Tibial nerve (tissue), 3 donors: ENCODE results near the gene SEMA6A.

ENCODE experiments used
- POLR2A ChIP-seq, 2 donors: fragments of 450-650 bp; IDR thresholded peaks; one replicate each; pipeline ENCODE4 v1.6.1; 2017; ENCODE audit warnings: antibody characterized with exemption in 2 of 2, mild to moderate bottlenecking in 2 of 2, moderate library complexity in 2 of 2
- TF ChIP-seq, protein P1 (sequence below), 5 experiments: fragments of 200-600 bp in 3 of 5; fragments of 450-650 bp in 2 of 5; sonication (generic) in 3 of 5; IDR thresholded peaks; one replicate each; pipeline ENCODE4 v1.5.1; 2016 to 2019; ENCODE audit warnings: antibody characterized with exemption in 5 of 5, mild to moderate bottlenecking in 3 of 5, moderate library complexity in 2 of 5

DNA sequence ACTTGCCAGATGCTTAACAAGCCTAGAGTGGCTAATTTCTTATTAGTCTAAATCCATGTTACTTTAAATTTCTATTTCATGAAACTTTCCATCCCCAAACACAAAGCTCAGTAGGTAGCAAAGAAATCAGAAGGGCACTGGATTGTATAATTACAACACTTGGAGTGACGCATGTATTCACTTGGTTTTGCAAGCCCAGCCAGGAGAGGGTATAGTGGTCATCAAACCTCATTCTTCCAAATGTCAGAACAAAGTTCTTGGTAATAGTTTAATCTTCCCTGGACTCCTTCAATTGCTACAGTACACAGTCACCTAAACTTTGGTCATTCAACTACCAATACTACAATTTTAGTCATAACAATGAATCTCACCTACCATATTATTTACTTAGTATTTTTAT is 112.1 kb downstream of the SEMA6A start:
- TF ChIP-seq, protein P1, sequence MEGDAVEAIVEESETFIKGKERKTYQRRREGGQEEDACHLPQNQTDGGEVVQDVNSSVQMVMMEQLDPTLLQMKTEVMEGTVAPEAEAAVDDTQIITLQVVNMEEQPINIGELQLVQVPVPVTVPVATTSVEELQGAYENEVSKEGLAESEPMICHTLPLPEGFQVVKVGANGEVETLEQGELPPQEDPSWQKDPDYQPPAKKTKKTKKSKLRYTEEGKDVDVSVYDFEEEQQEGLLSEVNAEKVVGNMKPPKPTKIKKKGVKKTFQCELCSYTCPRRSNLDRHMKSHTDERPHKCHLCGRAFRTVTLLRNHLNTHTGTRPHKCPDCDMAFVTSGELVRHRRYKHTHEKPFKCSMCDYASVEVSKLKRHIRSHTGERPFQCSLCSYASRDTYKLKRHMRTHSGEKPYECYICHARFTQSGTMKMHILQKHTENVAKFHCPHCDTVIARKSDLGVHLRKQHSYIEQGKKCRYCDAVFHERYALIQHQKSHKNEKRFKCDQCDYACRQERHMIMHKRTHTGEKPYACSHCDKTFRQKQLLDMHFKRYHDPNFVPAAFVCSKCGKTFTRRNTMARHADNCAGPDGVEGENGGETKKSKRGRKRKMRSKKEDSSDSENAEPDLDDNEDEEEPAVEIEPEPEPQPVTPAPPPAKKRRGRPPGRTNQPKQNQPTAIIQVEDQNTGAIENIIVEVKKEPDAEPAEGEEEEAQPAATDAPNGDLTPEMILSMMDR (IDR thresholded peaks at IDR 0.05), result no peak
- TF ChIP-seq POLR2A (IDR thresholded peaks at IDR 0.05), result no peak
